Erythroblast (primary cell): ENCODE measurements around the gene UBTFL1.

Experiments used
- GATA1 ChIP-seq: IDR thresholded peaks from 2 replicates; pipeline ENCODE4 v1.6.1; 2011; ENCODE audit warnings: low read depth, mild to moderate bottlenecking, control low read depth, low read length, moderate library complexity
- POLR2A ChIP-seq: IDR thresholded peaks from 2 replicates; pipeline ENCODE4 v1.6.1; 2011; ENCODE audit warnings: mild to moderate bottlenecking, low read length

GRCh38 chr11:90120191-90120590, 34.4 kb downstream of the UBTFL1 start:
- TF ChIP-seq POLR2A (no peak), GATA1 (no peak)
